Measurements from ENCODE around the gene ABCB9.
A peak's percentile ranks its signal among the peaks of the same experiment; 100 is the strongest.

Gene ABCB9

GRCh38 chr12:122956035-122956434, 10.2 kb downstream of the ABCB9 start:
- no peak for DNase-seq (ENCODE audit: low read depth, low spot score)
- TF ChIP-seq CTCF (IDR thresholded peaks at IDR 0.05; ENCODE audit: insufficient read depth, low read length, missing control alignments) = no peak
- POLR2A ChIA-PET = interaction anchor here (0.8 to 1.5 kb wide), 2 partner anchors 10 to 231 kb away, joined by 3 to 4 read pairs; partner anchors contain the start of gene ABCB9
- CTCF ChIA-PET = interaction anchor here (0.7 to 17.1 kb wide), 7 partner anchors 9 to 282 kb away, joined by 3 to 449 read pairs (median 9); no protein-coding TSS in a partner anchor
- no peak overlapping the region for H3K4me3 ChIP-seq (ENCODE audit: low read depth, low read length)

- DNase-seq (ENCODE audit: low read depth, low spot score) = no peak
- CTCF ChIA-PET = interaction anchor here (0.9 to 17.1 kb wide), 8 partner anchors 8 to 317 kb away, joined by 3 to 449 read pairs (median 9); no protein-coding TSS in a partner anchor
- no peak for TF ChIP-seq CTCF (IDR thresholded peaks at IDR 0.05; ENCODE audit: insufficient read depth, low read length, missing control alignments)
- POLR2A ChIA-PET = interaction anchor here (0.8 to 1.5 kb wide), 2 partner anchors 11 to 232 kb away, joined by 3 to 4 read pairs; partner anchors contain the start of gene ABCB9
- no peak overlapping the region for H3K4me3 ChIP-seq (ENCODE audit: low read depth, low read length)
Measured at GRCh38 chr12:122955156-122955555, 11.1 kb downstream of the ABCB9 start.

- DNase-seq (ENCODE audit: low read depth, low spot score) = no peak
- ChIA-PET POLR2A (interaction anchor here (1.2 kb wide), 1 partner anchor 89 kb away, joined by 3 read pairs; no protein-coding TSS in a partner anchor), CTCF (interaction anchor here (0.6 to 17.1 kb wide), 29 partner anchors 9 to 314 kb away, joined by 3 to 449 read pairs (median 5); partner anchors contain the start of genes MPHOSPH9 and MTRFR)
- no peak overlapping the region for H3K4me3 ChIP-seq (ENCODE audit: low read depth, low read length)
- TF ChIP-seq CTCF (IDR thresholded peaks at IDR 0.05; ENCODE audit: insufficient read depth, low read length, missing control alignments) = peak; percentile 96
Measured at GRCh38 chr12:122951979-122952892, 14.0 kb downstream of the ABCB9 start.

GRCh38 chr12:122951406-122951805, 14.9 kb downstream of the ABCB9 start:
- no peak for DNase-seq (ENCODE audit: low read depth, low spot score)
- no peak for TF ChIP-seq CTCF (IDR thresholded peaks at IDR 0.05; ENCODE audit: insufficient read depth, low read length, missing control alignments)
- CTCF ChIA-PET = interaction anchor here (1.0 to 17.1 kb wide), 11 partner anchors 12 to 287 kb away, joined by 3 to 449 read pairs (median 8); no protein-coding TSS in a partner anchor
- POLR2A ChIA-PET = interaction anchor here (0.7 kb wide), 1 partner anchor 15 kb away, joined by 3 read pairs; the partner anchor contains the start of gene ABCB9
- H3K4me3 ChIP-seq (ENCODE audit: low read depth, low read length) = no peak overlapping the region

GRCh38 chr12:122949816-122950675, 16.2 kb downstream of the ABCB9 start:
- ChIA-PET POLR2A (no interaction called here), CTCF (interaction anchor here (0.9 to 17.1 kb wide), 5 partner anchors 14 to 159 kb away, joined by 3 to 449 read pairs (median 10); no protein-coding TSS in a partner anchor)
- no peak for TF ChIP-seq CTCF (IDR thresholded peaks at IDR 0.05; ENCODE audit: insufficient read depth, low read length, missing control alignments)
- H3K4me3 ChIP-seq (ENCODE audit: low read depth, low read length) = no peak overlapping the region
- no peak for DNase-seq (ENCODE audit: low read depth, low spot score)

Data from AG04449 (cell line).